Measurements from ENCODE around the gene F9. TPM values are rescaled to one million over a fixed set of nuclear protein-coding genes. Genes with fewer than 3 reads are reported as not detected.
"Not testable (repeated sequence)": the region's sequence is repeated elsewhere in the genome, so short reads cannot be mapped to it uniquely, and the experiment has no call there.

Gene F9
- total RNA-seq, 2 donors from 2014 or later = not detected

DNA sequence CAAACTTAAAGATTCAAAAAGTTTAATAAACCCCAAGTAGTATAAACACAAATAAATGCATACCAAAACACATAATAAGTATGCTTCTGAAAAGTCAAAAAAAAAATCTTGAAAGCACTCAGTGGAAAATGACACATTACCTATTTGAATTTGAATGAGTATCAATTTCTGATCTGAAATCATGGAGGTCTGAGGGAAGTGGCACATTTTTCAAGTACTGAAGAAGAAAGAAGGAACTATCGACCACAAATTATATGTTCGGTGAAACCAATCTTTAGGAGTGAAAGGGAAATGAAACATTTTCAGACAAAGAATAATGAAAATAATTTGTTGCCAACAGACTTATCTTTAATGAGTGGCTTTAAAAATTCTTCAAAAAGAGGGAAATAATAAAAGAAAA lies 12.1 kb upstream of the F9 start:
- no peak overlapping the region for H3K27ac Mint-ChIP-seq
- peaks cover 27% of the 10 kb centered on the region for H3K9me3 Mint-ChIP-seq
- no peak for DNase-seq
- WGBS, 2 experiments (ENCODE audit: insufficient coverage in 1 of 2, insufficient read length in 1 of 2) = 100% methylated on average over 1 to 2 of the region's 2 CpGs
- H3K4me1 Mint-ChIP-seq = no peaks in the 10 kb centered on the region
- Histone ChIP-seq H3K36me3 (ENCODE audit: control insufficient read depth, insufficient read depth, low read length) (no peaks in the 10 kb centered on the region), H3K27ac (ENCODE audit: low read depth, low read length) (no peak overlapping the region), H3K4me3 (ENCODE audit: low read length) (no peak overlapping the region), H3K9ac (ENCODE audit: extremely low read depth, low read length, poor library complexity, severe bottlenecking) (no peak overlapping the region), H3K9me3 (ENCODE audit: control insufficient read depth, low read length) (no peaks in the 10 kb centered on the region), H3K27me3 (ENCODE audit: control insufficient read depth, insufficient read depth, low read length, poor library complexity, severe bottlenecking) (no peaks in the 10 kb centered on the region), H3K4me1 (ENCODE audit: control insufficient read depth, insufficient read depth, low read length) (no peaks in the 10 kb centered on the region)
- H3K27me3 Mint-ChIP-seq (ENCODE audit: insufficient read depth) = no peaks in the 10 kb centered on the region
- H3K36me3 Mint-ChIP-seq (ENCODE audit: low read depth) = peaks cover 2% of the 10 kb centered on the region
- TF ChIP-seq, protein P1, sequence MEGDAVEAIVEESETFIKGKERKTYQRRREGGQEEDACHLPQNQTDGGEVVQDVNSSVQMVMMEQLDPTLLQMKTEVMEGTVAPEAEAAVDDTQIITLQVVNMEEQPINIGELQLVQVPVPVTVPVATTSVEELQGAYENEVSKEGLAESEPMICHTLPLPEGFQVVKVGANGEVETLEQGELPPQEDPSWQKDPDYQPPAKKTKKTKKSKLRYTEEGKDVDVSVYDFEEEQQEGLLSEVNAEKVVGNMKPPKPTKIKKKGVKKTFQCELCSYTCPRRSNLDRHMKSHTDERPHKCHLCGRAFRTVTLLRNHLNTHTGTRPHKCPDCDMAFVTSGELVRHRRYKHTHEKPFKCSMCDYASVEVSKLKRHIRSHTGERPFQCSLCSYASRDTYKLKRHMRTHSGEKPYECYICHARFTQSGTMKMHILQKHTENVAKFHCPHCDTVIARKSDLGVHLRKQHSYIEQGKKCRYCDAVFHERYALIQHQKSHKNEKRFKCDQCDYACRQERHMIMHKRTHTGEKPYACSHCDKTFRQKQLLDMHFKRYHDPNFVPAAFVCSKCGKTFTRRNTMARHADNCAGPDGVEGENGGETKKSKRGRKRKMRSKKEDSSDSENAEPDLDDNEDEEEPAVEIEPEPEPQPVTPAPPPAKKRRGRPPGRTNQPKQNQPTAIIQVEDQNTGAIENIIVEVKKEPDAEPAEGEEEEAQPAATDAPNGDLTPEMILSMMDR (conservative IDR thresholded peaks at IDR 0.05) = no peak
- no peak overlapping the region for H3K4me3 Mint-ChIP-seq

DNA sequence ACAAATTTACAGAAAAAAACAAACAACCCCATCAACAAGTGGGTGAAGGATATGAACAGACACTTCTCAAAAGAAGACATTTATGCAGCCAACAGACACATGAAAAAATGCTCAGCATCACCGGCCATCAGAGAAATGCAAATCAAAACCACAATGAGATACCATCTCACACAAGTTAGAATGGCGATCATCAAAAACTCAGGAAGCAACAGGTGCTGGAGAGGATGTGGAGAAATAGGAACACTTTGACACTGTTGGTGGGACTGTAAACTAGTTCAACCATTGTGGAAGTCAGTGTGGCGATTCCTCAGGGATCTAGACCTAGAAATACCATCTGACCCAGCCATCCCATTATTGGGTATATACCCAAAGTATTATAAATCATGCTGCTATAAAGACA lies 1.7 kb upstream of the F9 start:
- WGBS, 2 experiments (ENCODE audit: insufficient coverage in 1 of 2, insufficient read length in 1 of 2) = 86% methylated on average over 1 of the region's 3 CpGs; no CpG with 5 or more reads in 1 of the 2 experiments
- H3K9me3 Mint-ChIP-seq = peaks cover 14% of the 10 kb centered on the region
- H3K9me3 ChIP-seq (ENCODE audit: control insufficient read depth, low read length); H3K9ac ChIP-seq (ENCODE audit: extremely low read depth, low read length, poor library complexity, severe bottlenecking); H3K36me3 Mint-ChIP-seq (ENCODE audit: low read depth); H3K4me1 Mint-ChIP-seq; H3K36me3 ChIP-seq (ENCODE audit: control insufficient read depth, insufficient read depth, low read length); H3K27me3 ChIP-seq (ENCODE audit: control insufficient read depth, insufficient read depth, low read length, poor library complexity, severe bottlenecking); H3K4me1 ChIP-seq (ENCODE audit: control insufficient read depth, insufficient read depth, low read length); H3K27ac Mint-ChIP-seq; H3K27me3 Mint-ChIP-seq (ENCODE audit: insufficient read depth); H3K4me3 ChIP-seq (ENCODE audit: low read length); H3K4me3 Mint-ChIP-seq; H3K27ac ChIP-seq (ENCODE audit: low read depth, low read length); DNase-seq: not testable (repeated sequence)

DNA sequence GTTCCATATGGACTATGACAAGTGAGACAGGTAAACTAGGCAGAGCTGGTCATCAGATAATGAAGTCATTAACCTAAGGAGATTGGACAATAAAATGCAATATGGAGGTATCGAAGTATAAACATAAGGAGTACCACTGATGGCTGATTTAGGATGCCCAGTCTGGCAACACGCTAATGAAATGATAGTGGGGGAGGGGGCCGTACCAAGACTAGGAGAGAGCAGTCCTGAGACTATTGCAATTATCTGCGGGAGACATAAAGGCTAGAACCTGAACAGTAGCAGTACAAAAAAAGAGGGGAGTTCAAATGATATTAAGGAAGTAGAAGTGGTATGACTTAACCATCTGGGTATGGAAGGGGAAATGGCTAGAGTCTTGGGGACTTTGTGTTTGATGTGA lies 2.3 kb downstream of the F9 start:
- no peaks in the 10 kb centered on the region for H3K4me1 ChIP-seq (ENCODE audit: control insufficient read depth, insufficient read depth, low read length)
- no peak overlapping the region for H3K4me3 ChIP-seq (ENCODE audit: low read length)
- no peaks in the 10 kb centered on the region for H3K27me3 ChIP-seq (ENCODE audit: control insufficient read depth, insufficient read depth, low read length, poor library complexity, severe bottlenecking)
- no peaks in the 10 kb centered on the region for H3K9me3 Mint-ChIP-seq
- H3K9ac ChIP-seq (ENCODE audit: extremely low read depth, low read length, poor library complexity, severe bottlenecking) = no peak overlapping the region
- DNase-seq = no peak
- no peak overlapping the region for H3K27ac Mint-ChIP-seq
- no peaks in the 10 kb centered on the region for H3K36me3 ChIP-seq (ENCODE audit: control insufficient read depth, insufficient read depth, low read length)
- no peaks in the 10 kb centered on the region for H3K4me1 Mint-ChIP-seq
- no peak overlapping the region for H3K4me3 Mint-ChIP-seq
- TF ChIP-seq, protein P1 (conservative IDR thresholded peaks at IDR 0.05) = no peak
- no peaks in the 10 kb centered on the region for H3K9me3 ChIP-seq (ENCODE audit: control insufficient read depth, low read length)
- H3K36me3 Mint-ChIP-seq (ENCODE audit: low read depth) = no peaks in the 10 kb centered on the region
- 88 to 97% methylated on average over 4 of the region's 4 CpGs for WGBS, 2 experiments (ENCODE audit: insufficient coverage in 1 of 2, insufficient read length in 1 of 2)
- H3K27ac ChIP-seq (ENCODE audit: low read depth, low read length) = no peak overlapping the region
- H3K27me3 Mint-ChIP-seq (ENCODE audit: insufficient read depth) = no peaks in the 10 kb centered on the region

GRCh38 chrX:139533444-139533843 lies 2.9 kb downstream of the F9 start:
- 94% methylated on average over 4 of the region's 4 CpGs; no CpG with 5 or more reads in 1 of the 2 experiments for WGBS, 2 experiments (ENCODE audit: insufficient coverage in 1 of 2, insufficient read length in 1 of 2)
- Mint-ChIP-seq H3K27ac (no peak overlapping the region), H3K27me3 (ENCODE audit: insufficient read depth) (no peaks in the 10 kb centered on the region), H3K4me1 (peaks cover under 1% of the 10 kb centered on the region), H3K9me3 (no peaks in the 10 kb centered on the region), H3K36me3 (ENCODE audit: low read depth) (no peaks in the 10 kb centered on the region), H3K4me3 (no peak overlapping the region)
- Histone ChIP-seq H3K4me1 (ENCODE audit: control insufficient read depth, insufficient read depth, low read length) (no peaks in the 10 kb centered on the region), H3K27ac (ENCODE audit: low read depth, low read length) (no peak overlapping the region), H3K36me3 (ENCODE audit: control insufficient read depth, insufficient read depth, low read length) (no peaks in the 10 kb centered on the region), H3K4me3 (ENCODE audit: low read length) (no peak overlapping the region), H3K27me3 (ENCODE audit: control insufficient read depth, insufficient read depth, low read length, poor library complexity, severe bottlenecking) (no peaks in the 10 kb centered on the region), H3K9ac (ENCODE audit: extremely low read depth, low read length, poor library complexity, severe bottlenecking) (no peak overlapping the region), H3K9me3 (ENCODE audit: control insufficient read depth, low read length) (no peaks in the 10 kb centered on the region)
- TF ChIP-seq, protein P1 (conservative IDR thresholded peaks at IDR 0.05) = no peak
- no peak for DNase-seq

Data from endodermal cell (in vitro differentiated cells).